ENCODE data around the gene C1QTNF3.
"Not testable (repeated sequence)": the region's sequence is repeated elsewhere in the genome, so short reads cannot be mapped to it uniquely, and the experiment has no call there.

C1QTNF3 gene

GRCh38 chr5:34043099-34043876 is at the start of gene C1QTNF3:
TSS of gene C1QTNF3 (minus strand) at chr5:34043213. CDS start at chr5:34043125, 88 bp downstream.
- DNase-seq: no peak

- not testable (repeated sequence) for DNase-seq
Observed at GRCh38 chr5:34091039-34091438, 48.0 kb upstream of the C1QTNF3 start.

- DNase-seq: not testable (repeated sequence)
Observed at GRCh38 chr5:34089802-34090201, 46.8 kb upstream of the C1QTNF3 start.

GRCh38 chr5:34087728-34088127 is 44.7 kb upstream of the C1QTNF3 start:
- not testable (repeated sequence) for DNase-seq

- DNase-seq: not testable (repeated sequence)
Observed at GRCh38 chr5:34083898-34084297, 40.9 kb upstream of the C1QTNF3 start.

- not testable (repeated sequence) for DNase-seq
Observed at GRCh38 chr5:34079505-34079904, 36.5 kb upstream of the C1QTNF3 start.

GRCh38 chr5:34077636-34078035 is 34.6 kb upstream of the C1QTNF3 start:
- DNase-seq: not testable (repeated sequence)

GRCh38 chr5:34076719-34077364 is 33.8 kb upstream of the C1QTNF3 start:
- DNase-seq: not testable (repeated sequence)

- DNase-seq: not testable (repeated sequence)
Observed at GRCh38 chr5:34074472-34074871, 31.5 kb upstream of the C1QTNF3 start.

GRCh38 chr5:34074071-34074470 is 31.1 kb upstream of the C1QTNF3 start:
- DNase-seq: not testable (repeated sequence)

- DNase-seq: not testable (repeated sequence)
Observed at GRCh38 chr5:34070626-34071025, 27.6 kb upstream of the C1QTNF3 start.

GRCh38 chr5:34064656-34065055 is 21.6 kb upstream of the C1QTNF3 start:
- no peak for DNase-seq

GRCh38 chr5:34062419-34062818 is 19.4 kb upstream of the C1QTNF3 start:
- DNase-seq: no peak

- DNase-seq: no peak
Observed at GRCh38 chr5:34061993-34062392, 19.0 kb upstream of the C1QTNF3 start.

- no peak for DNase-seq
Observed at GRCh38 chr5:34059977-34060376, 17.0 kb upstream of the C1QTNF3 start.

- no peak for DNase-seq
Observed at GRCh38 chr5:34058532-34058931, 15.5 kb upstream of the C1QTNF3 start.

GRCh38 chr5:34057569-34057968 is 14.6 kb upstream of the C1QTNF3 start:
- DNase-seq: no peak

- DNase-seq: no peak
Observed at GRCh38 chr5:34057118-34057517, 14.1 kb upstream of the C1QTNF3 start.

GRCh38 chr5:34055667-34056066 is 12.7 kb upstream of the C1QTNF3 start:
- no peak for DNase-seq

- no peak for DNase-seq
Observed at GRCh38 chr5:34054400-34054729, 11.4 kb upstream of the C1QTNF3 start.

GRCh38 chr5:34053571-34054399 is 10.8 kb upstream of the C1QTNF3 start:
- no peak for DNase-seq

GRCh38 chr5:34053133-34053532 is 10.1 kb upstream of the C1QTNF3 start:
- no peak for DNase-seq

GRCh38 chr5:34051374-34051980 is 8.5 kb upstream of the C1QTNF3 start:
- DNase-seq: no peak
